ENCODE results near the gene LYL1.

LYL1 gene

DNA sequence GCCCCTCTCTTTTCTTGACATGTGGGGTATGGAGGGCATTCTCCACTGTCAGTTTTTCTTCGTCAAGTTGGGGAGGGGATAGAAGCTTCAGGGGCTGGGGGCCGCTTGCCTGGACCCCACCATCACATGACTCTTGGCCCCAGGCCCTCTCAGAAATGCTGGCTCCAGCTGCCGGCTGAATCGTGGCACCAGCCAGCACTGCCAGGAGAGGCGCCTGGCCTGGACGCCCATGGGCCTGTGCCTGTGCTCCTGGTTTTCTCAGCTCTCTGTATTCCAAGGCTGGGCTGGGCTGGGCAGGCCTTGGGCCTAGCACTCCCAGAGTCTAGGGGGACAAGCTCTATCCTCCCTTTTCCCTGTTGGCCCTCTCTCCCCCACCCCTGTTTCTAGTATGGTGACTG, 38.6 kb downstream of the LYL1 start:
- Mint-ChIP-seq H3K9me3 (no peaks in the 10 kb centered on the region), H3K27me3 (peaks cover 7% of the 10 kb centered on the region), H3K4me1 (peaks cover 9% of the 10 kb centered on the region), H3K27ac (no peak overlapping the region), H3K4me3 (no peak overlapping the region), H3K36me3 (no peaks in the 10 kb centered on the region)

DNA sequence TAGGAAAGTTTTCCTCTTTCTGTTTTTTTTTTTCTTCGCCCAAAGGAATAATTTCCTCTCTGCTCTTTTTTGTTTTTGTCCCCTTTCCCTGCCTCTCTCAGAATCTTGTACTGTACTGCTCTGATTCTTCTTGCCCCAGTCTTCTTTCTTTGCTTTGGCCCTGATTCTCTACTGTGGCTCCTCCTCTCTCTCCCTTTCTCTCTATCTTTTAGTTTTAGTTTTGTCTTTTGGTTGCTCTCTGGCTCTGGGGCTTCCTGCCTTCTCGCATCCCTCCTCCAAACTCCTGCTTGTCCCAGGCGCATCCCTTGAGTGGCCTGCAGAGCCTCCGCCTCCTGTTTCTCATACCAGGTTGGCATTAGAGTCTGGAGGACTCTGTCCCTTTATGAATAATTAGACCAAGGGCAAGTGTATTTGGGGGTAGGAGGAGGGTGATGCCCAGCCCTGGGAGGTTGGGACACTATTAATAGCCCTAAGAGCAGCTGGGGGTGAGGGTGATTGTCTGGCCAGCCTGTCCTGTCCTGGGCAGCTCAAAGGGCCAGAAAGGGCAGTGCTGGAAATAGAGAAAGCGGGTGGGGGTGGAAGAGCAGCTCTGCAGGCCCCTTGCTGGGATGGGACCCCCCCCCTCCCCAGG, 39.1 kb downstream of the LYL1 start:
- no peak overlapping the region for H3K27ac Mint-ChIP-seq
- no peaks in the 10 kb centered on the region for H3K9me3 Mint-ChIP-seq
- H3K4me1 Mint-ChIP-seq = peaks cover 9% of the 10 kb centered on the region
- peaks cover 7% of the 10 kb centered on the region for H3K27me3 Mint-ChIP-seq
- H3K36me3 Mint-ChIP-seq = no peaks in the 10 kb centered on the region
- H3K4me3 Mint-ChIP-seq = no peak overlapping the region

DNA sequence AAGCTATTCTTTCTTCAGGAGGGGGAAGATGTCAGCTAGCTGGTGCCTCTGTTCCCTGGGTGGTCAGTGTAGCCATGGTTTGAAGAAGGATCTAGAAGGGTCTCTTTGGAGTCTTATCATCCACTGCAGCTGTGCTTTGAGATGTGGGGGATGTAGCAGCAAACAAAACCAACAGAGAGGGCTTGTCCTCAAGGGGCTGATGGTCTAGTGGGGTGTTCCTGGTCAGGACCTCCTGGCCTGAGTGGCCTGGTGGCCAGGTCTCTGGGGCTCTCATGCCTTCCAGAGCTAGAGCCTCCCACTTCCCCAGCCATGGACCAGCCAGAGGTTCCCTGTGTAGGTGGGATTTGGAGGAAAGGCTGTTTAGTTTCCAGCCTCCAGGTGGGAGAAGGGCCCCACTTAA, 40.3 kb downstream of the LYL1 start:
- no peak overlapping the region for H3K4me3 Mint-ChIP-seq
- no peaks in the 10 kb centered on the region for H3K36me3 Mint-ChIP-seq
- H3K27me3 Mint-ChIP-seq = peaks cover 7% of the 10 kb centered on the region
- H3K27ac Mint-ChIP-seq = no peak overlapping the region
- no peaks in the 10 kb centered on the region for H3K9me3 Mint-ChIP-seq
- H3K4me1 Mint-ChIP-seq = peaks cover 9% of the 10 kb centered on the region

DNA sequence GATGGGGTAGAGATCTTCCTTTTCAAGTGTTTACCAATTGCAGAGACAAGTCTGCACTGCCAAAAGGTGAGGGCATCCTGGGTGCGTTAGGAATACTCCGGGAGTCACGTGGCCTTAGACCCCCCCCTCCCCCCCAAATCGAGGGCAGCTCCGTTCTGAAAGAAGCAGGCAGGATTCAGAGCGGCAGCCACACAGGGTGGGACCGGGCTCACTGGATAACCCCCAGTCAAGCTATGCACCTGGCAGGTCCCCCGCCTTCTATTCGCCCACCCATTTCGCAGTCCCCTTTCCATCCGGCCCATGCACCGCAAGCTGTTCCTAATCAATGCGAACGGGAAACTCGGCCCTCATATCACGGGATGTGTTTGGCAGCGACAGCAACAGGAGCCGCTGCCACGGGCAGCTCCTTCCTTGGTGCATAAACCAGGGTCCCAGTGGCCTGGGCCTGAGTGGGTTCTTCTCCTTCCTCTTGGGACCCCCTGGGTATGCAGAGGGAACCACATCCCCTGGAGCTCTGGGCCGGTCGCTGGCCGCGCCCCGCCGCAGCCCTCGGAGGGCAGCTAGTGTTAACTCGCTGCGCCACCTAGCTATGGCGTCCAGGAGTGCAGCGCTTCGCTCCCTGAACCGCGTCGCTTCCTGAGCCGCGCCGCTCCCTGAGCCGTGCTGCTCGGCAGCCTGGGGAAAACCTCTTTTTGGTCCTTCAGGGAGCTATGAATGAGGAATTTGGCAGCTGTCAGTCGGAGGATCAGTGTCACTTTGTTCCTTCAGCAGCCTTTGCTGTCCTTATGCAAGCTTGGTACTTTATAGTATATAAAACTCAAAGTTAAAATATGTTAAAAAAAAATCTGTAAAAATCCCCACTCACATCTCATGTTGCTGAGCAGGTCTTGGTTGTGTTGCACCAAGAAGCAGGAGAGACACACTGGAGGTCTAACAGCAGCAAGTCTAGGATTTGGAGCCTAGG, 41.4 kb downstream of the LYL1 start:
- peaks cover 9% of the 10 kb centered on the region for H3K4me1 Mint-ChIP-seq
- H3K27ac Mint-ChIP-seq = no peak overlapping the region

DNA sequence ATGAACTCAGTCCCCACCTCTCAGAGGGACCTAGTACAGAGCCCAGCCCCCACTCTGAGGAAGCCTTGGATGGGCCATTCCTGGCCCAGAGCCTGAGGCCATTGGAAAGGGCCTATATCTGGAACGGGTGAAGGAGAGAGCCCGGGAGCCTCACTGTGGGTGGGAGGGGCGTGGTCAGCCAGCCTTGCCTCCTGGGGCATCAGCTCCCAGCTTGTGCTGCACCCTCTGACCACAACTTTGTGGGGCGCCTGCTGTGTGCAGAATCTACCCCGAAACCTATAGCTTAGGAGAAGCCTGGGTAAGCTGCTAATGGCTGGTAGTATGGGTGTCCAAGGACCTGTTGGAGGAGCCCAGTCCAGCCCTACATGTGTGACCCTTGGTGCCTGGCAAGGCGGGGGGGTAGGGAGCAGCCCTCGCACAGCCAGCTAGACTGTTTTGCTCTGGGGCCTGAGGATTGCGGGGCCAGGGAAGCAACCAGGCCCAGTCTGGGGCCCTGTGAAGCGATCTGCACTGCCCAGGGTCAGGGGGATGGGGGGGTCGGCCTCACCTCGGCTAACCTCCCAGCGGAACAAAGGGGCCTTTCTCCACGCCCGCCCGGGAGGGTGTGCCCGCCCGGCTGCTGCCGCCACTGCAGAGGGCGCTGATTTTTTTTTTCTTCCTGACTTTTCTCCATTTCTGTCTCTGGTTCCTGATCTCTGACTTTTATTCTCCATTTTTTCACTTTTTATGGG, 42.3 kb downstream of the LYL1 start:
- Mint-ChIP-seq H3K36me3 (no peaks in the 10 kb centered on the region), H3K27me3 (peaks cover 7% of the 10 kb centered on the region), H3K27ac (no peak overlapping the region), H3K4me3 (no peak overlapping the region), H3K4me1 (peaks cover 9% of the 10 kb centered on the region), H3K9me3 (no peaks in the 10 kb centered on the region)

More for the DNA sequence above, 41.4 kb downstream of the LYL1 start:
- Mint-ChIP-seq H3K27me3 (peaks cover 7% of the 10 kb centered on the region), H3K36me3 (no peaks in the 10 kb centered on the region), H3K4me3 (peak overlapping the region; percentile 86), H3K9me3 (no peaks in the 10 kb centered on the region)

DNA sequence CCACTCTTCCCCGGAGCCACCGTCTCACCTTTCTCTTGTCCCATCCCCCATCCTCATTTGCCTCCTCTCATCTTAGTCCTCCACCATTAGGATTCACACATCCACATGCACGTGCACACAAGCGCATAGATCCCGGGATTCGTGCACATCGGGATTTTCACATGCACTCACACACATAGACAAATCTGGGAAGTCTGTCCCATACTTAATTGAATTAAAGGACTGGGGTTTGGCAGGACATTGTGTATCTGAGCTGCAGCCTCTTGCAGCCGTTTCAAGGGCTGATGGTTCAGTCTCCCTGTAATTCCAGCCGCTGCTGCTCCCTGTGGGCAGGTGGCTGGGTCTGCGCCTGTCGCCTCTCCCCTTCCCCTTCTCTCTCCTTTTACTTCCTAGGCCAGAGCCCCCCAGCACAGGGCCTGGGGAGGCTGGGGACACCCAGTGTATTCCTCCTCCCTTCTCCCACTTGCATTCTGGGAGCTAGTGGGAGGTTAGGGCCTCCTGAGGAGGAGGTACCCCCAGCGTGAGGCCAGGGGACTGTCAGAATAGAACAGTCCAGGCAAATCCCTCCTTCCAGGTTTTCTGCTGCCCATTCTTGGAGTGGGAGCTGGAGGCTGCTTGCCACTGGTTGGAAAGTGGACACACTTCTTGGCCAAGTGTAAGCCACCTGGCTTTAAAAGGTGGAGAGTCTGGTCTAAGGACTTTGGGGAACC, 43.6 kb downstream of the LYL1 start:
- Mint-ChIP-seq H3K36me3 (no peaks in the 10 kb centered on the region), H3K9me3 (no peaks in the 10 kb centered on the region), H3K27me3 (peaks cover 7% of the 10 kb centered on the region), H3K4me1 (peaks cover 9% of the 10 kb centered on the region), H3K4me3 (no peak overlapping the region), H3K27ac (peak overlapping the region; percentile 23)

DNA sequence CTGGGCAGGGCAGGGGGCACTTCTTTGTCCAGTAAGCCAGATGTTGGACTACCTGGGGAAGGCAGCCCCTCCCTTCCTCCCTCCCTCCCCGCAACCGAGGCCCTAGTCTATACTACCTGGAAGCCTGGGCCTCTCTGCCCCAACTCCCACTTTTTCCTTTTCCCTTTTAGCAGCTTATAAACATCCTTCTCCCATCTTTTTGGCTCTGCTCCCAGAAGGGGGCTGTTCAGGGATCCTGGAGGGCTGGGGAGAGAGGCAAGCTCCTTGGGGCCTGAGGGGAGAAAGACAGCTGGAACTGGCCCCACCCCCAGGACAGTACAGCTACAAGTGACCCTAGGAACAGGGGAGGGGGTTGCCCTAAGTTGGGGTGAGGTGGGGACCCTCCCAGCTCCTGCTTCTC, 44.9 kb downstream of the LYL1 start:
- Mint-ChIP-seq H3K27me3 (peaks cover 4% of the 10 kb centered on the region), H3K36me3 (no peaks in the 10 kb centered on the region), H3K9me3 (no peaks in the 10 kb centered on the region), H3K4me1 (peaks cover 9% of the 10 kb centered on the region), H3K27ac (no peak overlapping the region), H3K4me3 (no peak overlapping the region)

DNA sequence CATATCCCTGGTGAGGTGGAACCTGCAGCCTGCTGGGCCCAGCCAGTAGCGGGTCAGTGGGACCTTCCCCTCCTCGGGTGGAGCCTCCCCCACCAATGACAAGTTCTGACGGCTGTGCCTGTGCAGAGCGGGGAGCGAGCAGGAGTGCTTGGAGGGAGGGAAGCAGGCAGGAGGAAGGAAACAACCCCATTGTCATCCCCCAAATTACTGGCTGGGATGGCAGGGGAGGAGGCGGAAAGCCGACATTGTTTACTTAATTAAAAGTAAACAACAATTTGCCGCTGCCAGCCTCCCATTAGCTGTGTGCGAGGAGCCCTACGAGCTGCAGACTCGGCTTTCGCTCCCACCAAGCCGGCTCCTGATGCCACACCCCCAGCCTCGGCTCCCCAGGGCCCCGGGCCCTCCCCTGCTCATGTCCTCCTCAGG, 45.5 kb downstream of the LYL1 start:
- Mint-ChIP-seq H3K36me3 (no peaks in the 10 kb centered on the region), H3K4me1 (peaks cover 9% of the 10 kb centered on the region), H3K4me3 (no peak overlapping the region), H3K27me3 (peaks cover 4% of the 10 kb centered on the region), H3K9me3 (no peaks in the 10 kb centered on the region), H3K27ac (no peak overlapping the region)

DNA sequence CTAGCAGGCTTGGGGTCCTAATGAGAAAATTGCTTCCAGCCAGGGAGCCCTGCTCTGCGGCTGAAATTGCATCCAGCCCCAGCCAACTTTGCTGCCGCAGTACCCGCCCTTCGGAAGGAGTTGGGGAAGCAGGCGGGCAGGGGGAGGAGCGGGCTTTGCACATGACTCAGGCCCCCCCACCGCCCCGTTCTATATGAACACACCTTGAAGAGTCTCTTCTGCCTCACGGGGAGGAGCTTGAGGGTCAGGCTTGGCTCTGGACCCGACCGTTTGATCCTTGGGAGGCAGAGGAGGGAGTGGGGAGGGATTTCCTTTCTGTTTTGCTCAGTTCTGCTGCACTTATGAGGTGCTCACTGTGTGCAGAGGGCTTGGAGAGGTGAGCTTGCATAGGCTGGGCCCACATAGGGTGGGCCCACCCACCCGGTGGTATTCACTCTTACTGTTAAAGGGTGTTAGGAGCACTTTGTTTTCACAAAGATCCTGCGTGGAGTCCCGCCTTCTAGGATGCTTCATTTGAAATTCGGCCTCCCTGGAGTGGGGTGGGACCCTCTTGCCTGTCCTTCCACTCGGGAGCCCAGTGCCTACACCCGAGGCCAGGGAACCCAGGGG, 46.5 kb downstream of the LYL1 start:
- no peaks in the 10 kb centered on the region for H3K9me3 Mint-ChIP-seq
- peaks cover 14% of the 10 kb centered on the region for H3K4me1 Mint-ChIP-seq
- H3K27me3 Mint-ChIP-seq = peaks cover 1% of the 10 kb centered on the region

DNA sequence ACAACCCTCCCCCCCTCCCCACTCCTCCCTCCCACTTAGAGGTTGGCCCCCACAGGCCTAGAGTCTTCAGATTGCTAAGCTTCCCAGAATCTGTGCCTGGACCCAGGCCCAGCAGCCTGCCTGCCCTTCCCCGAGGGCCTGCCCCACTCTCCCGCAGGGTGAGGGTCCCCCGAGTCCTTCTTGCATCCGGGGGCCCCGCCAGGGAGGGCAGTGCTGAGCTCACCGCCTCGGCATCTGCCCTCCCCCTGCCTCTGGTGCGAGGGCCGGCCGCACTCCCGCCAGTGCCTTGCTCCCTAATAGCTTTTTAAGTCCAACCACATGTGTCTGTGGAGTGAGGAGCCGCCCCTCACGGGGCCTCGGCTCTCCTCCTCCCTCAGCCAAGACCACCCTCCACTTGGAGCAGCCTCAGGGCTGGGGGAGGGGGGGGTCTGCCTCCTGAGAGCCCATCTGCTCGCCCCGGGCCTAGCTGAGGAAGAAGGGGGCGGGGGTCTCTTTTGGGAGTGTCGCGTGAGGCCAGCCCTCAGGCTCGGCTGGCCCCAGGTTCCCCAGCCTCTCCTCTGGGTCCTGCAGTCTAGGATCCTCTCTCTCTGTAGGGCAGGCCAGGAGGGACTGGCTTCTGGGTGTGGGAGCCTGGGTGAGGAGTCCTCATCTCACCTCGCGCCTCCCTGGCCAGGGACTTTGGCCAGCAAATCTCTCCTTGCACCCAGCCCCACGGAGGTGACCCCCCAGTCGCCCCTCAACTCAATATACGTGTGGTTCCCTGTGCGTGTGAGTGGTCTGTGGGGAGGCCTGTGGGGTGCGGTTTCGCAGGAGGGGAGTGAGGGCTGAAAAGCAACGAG, 47.2 kb downstream of the LYL1 start:
- Mint-ChIP-seq H3K27ac (no peak overlapping the region), H3K4me3 (no peak overlapping the region), H3K9me3 (no peaks in the 10 kb centered on the region), H3K36me3 (no peaks in the 10 kb centered on the region), H3K4me1 (peaks cover 12% of the 10 kb centered on the region), H3K27me3 (no peaks in the 10 kb centered on the region)

More for the DNA sequence above, 46.5 kb downstream of the LYL1 start:
- H3K4me3 Mint-ChIP-seq = no peak overlapping the region
- no peaks in the 10 kb centered on the region for H3K36me3 Mint-ChIP-seq
- H3K27ac Mint-ChIP-seq = no peak overlapping the region

DNA sequence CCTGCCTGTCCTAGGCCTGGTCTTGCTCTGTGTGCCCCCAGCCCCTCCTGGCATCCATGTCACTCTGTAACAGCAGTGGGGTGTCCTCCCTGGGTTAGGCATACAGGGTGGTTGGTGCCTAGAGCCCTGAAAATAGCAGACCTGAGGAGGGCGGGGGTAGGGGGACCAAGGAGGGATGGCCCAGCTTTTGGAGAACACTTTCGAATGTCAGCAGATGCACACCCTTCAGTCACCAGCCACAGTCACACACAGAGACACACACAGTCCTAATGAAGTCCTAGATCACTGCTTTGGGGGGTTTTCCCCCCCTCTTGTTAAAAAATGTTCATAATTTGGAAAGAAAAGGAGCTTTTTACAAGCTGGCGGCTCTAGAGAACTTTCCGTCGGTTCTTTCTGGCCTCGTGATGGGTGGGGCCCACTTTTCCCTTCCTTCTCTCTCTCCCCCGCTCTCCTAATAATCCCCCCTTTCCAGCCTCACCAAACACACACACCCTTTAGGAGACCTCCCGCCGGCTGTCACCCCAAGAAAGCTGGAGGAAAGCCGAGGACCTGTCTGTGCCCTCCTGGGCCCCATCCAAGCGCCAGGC, 47.9 kb downstream of the LYL1 start:
- H3K4me1 Mint-ChIP-seq = peaks cover 12% of the 10 kb centered on the region
- H3K4me3 Mint-ChIP-seq = no peak overlapping the region
- H3K27me3 Mint-ChIP-seq = no peaks in the 10 kb centered on the region
- no peak overlapping the region for H3K27ac Mint-ChIP-seq
- no peaks in the 10 kb centered on the region for H3K9me3 Mint-ChIP-seq
- no peaks in the 10 kb centered on the region for H3K36me3 Mint-ChIP-seq

DNA sequence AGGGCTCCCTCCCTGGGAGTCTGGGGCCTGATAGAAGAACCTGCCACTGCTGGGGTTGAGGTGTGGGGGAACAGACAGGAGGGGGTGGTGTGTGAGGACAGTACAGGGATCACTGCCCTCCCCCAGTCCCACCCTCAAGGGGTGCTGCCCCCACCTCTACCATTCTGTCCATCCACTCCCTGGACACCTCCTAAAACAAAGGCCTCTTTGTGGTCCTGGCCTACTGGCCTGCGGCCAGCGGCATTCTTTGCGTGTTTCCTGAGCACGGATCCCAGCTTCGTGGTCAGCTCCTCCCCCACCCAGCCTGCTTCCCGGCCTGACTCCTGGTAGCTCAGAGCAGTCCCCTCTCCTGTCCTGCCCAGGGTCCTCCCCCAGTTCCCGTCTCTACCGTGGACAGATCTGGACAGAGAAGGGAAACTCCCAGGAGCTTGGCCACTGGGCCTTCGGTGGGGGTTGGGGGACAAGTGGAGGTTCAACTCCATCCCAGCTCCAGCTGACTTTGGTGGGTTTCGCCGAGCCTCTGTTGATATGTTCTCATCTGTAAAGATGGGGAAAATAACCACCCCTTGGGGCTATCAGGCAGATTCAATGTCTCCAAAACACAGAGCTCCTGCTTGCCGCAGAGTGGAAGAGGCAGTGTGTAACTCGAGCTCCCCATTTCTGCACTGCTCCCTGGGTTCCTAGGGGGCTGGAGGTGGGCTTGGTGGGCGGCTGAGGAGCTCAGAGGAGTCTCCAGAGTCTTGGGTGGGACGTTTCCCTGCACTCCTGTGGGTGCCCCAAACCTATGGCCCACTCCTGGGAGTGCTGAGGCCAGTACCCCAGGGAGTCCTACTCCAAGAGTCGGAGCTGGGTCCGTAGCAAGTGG, 48.7 kb downstream of the LYL1 start:
- no peaks in the 10 kb centered on the region for H3K27me3 Mint-ChIP-seq
- peaks cover 12% of the 10 kb centered on the region for H3K4me1 Mint-ChIP-seq
- no peaks in the 10 kb centered on the region for H3K36me3 Mint-ChIP-seq
- H3K4me3 Mint-ChIP-seq = no peak overlapping the region
- no peak overlapping the region for H3K27ac Mint-ChIP-seq
- no peaks in the 10 kb centered on the region for H3K9me3 Mint-ChIP-seq

DNA sequence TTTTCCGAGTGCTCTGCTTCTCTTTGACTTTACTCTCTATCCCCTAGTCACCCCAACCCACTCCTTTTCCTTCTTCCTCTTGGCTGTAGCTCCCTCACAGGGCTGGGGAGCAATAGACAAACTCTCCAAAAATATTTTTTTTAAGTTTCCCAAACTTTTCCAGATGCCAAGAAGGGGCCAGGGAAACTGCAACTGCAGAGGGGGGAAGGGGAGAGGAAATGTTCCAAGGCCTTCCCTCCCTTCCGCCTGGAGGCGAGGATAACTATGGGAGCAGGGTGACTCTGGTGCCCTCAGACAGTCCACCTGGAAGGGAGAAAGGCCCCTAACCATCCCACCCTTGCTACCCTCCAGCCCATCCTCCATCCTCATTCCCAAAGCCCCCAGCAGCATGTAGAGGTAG, 49.4 kb downstream of the LYL1 start:
- no peak overlapping the region for H3K27ac Mint-ChIP-seq

More for the DNA sequence above, 49.4 kb downstream of the LYL1 start:
- H3K9me3 Mint-ChIP-seq = no peaks in the 10 kb centered on the region
- no peak overlapping the region for H3K4me3 Mint-ChIP-seq
- no peaks in the 10 kb centered on the region for H3K36me3 Mint-ChIP-seq
- H3K27me3 Mint-ChIP-seq = no peaks in the 10 kb centered on the region
- peaks cover 12% of the 10 kb centered on the region for H3K4me1 Mint-ChIP-seq
